ENCODE results near the gene FKBP10.
A peak's percentile ranks its signal among the peaks of the same experiment; 100 is the strongest.

The FKBP10 gene

DNA sequence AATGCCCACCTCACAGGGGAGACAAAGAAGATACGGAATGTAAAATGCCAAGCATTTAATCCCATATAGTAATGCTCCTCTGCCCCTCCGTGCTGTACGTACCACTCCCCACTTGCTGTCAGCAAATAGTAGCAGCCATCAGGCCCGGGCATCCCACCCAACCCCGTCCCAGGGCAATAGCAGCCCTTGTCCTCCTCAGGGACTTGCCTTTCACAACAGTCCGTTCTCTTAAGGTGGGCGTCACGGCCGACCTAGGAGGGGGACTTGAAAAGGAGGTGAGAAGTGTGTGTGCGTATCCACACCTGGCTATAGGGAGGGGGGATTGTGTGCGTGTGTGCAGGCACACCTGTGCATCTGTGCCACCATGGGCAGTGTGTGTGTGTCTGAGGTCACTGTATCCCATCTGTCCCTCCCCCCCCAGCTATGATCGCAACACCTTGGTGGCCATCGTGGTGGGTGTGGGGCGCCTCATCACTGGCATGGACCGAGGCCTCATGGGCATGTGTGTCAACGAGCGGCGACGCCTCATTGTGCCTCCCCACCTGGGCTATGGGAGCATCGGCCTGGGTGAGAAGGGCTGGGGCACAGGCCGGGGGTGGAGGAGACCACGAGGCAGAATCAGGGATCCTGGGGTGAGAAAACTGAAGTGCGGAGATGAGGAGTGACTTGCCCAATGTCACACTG is 4.0 kb downstream of the FKBP10 start:
- Histone ChIP-seq H4K8ac (ENCODE audit: low read length) (no peak overlapping the region), H2BK15ac (ENCODE audit: low read depth, poor library complexity, severe bottlenecking) (no peak overlapping the region), H2BK5ac (ENCODE audit: low read depth, low read length, poor library complexity, severe bottlenecking) (no peak overlapping the region), H2BK12ac (ENCODE audit: low read length in 2 of 2) (no peak overlapping the region), H3K4me1 (ENCODE audit: control insufficient read depth, insufficient read depth, low read depth, low read length) (peaks cover 28% of the 10 kb centered on the region), H4K91ac (ENCODE audit: low read length) (no peak overlapping the region), H2BK120ac (ENCODE audit: low read depth, low read length) (no peak overlapping the region), H3K36me3 (ENCODE audit: control insufficient read depth in 1 of 2, insufficient read depth in 2 of 2, low read depth in 1 of 2, low read length in 2 of 2) (peaks cover 39 to 49% of the 10 kb centered on the region in 2 experiments), H3K27me3 (ENCODE audit: control insufficient read depth in 1 of 2, insufficient read depth in 1 of 2, low read length in 2 of 2) (no peaks in the 10 kb centered on the region), H3K18ac (ENCODE audit: low read depth in 1 of 2, low read length in 2 of 2) (no peak overlapping the region), H3K9ac (ENCODE audit: low read length) (no peak overlapping the region), H3K4ac (ENCODE audit: low read depth in 1 of 2, low read length in 2 of 2) (no peak overlapping the region), H3K27ac (ENCODE audit: low read length, poor library complexity, severe bottlenecking) (no peak overlapping the region), H3K79me1 (replicated peaks; ENCODE audit: low read length, poor library complexity, severe bottlenecking) (peaks cover 28% of the 10 kb centered on the region), H3K4me3 (ENCODE audit: insufficient read depth in 1 of 2, low read depth in 1 of 2, low read length in 2 of 2) (no peak overlapping the region), H3K4me2 (ENCODE audit: low read length, poor library complexity, severe bottlenecking) (no peak overlapping the region), H3K23ac (ENCODE audit: low read length in 2 of 2) (no peak overlapping the region), H2AK5ac (ENCODE audit: low read length, severe bottlenecking) (no peak overlapping the region), H3K9me3 (ENCODE audit: control insufficient read depth, low read length) (no peaks in the 10 kb centered on the region), H3K14ac (ENCODE audit: low read length in 2 of 2) (no peak overlapping the region), H2AFZ (ENCODE audit: low read depth, low read length) (no peak overlapping the region)
- DNase-seq, result no peak
- 97% methylated on average over 22 of the region's 23 CpGs for WGBS

DNA sequence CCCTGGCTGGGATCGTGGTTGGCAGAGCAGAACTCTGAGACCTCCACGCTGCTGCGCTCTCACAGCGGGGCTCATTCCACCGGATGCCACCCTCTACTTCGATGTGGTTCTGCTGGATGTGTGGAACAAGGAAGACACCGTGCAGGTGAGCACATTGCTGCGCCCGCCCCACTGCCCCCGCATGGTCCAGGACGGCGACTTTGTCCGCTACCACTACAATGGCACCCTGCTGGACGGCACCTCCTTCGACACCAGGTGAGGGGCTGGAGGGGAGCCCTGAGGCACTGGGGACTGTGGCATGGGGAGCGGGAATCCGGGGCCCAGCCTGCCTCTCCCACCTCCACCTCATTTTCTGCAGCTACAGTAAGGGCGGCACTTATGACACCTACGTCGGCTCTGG is 5.2 kb downstream of the FKBP10 start:
- DNase-seq, result no peak
- Histone ChIP-seq H3K9ac (ENCODE audit: low read length) (no peak overlapping the region), H3K14ac (ENCODE audit: low read length in 2 of 2) (no peak overlapping the region), H3K4ac (ENCODE audit: low read depth in 1 of 2, low read length in 2 of 2) (no peak overlapping the region), H3K4me1 (ENCODE audit: control insufficient read depth, insufficient read depth, low read depth, low read length) (peaks cover 23% of the 10 kb centered on the region), H3K4me3 (ENCODE audit: insufficient read depth in 1 of 2, low read depth in 1 of 2, low read length in 2 of 2) (no peak overlapping the region), H3K36me3 (ENCODE audit: control insufficient read depth in 1 of 2, insufficient read depth in 2 of 2, low read depth in 1 of 2, low read length in 2 of 2) (peaks cover 47 to 59% of the 10 kb centered on the region in 2 experiments), H2BK120ac (ENCODE audit: low read depth, low read length) (no peak overlapping the region), H4K8ac (ENCODE audit: low read length) (no peak overlapping the region), H3K27ac (ENCODE audit: low read length, poor library complexity, severe bottlenecking) (no peak overlapping the region), H4K91ac (ENCODE audit: low read length) (no peak overlapping the region), H2BK12ac (ENCODE audit: low read length in 2 of 2) (no peak overlapping the region), H3K23ac (ENCODE audit: low read length in 2 of 2) (no peak overlapping the region), H3K79me1 (replicated peaks; ENCODE audit: low read length, poor library complexity, severe bottlenecking) (peaks cover 28% of the 10 kb centered on the region), H2BK5ac (ENCODE audit: low read depth, low read length, poor library complexity, severe bottlenecking) (no peak overlapping the region), H3K4me2 (ENCODE audit: low read length, poor library complexity, severe bottlenecking) (no peak overlapping the region), H2AFZ (ENCODE audit: low read depth, low read length) (no peak overlapping the region), H3K18ac (ENCODE audit: low read depth in 1 of 2, low read length in 2 of 2) (no peak overlapping the region), H2BK15ac (ENCODE audit: low read depth, poor library complexity, severe bottlenecking) (no peak overlapping the region), H3K9me3 (ENCODE audit: control insufficient read depth, low read length) (no peaks in the 10 kb centered on the region), H3K27me3 (ENCODE audit: control insufficient read depth in 1 of 2, insufficient read depth in 1 of 2, low read length in 2 of 2) (no peaks in the 10 kb centered on the region), H2AK5ac (ENCODE audit: low read length, severe bottlenecking) (no peak overlapping the region)
- 96% methylated on average over 20 of the region's 20 CpGs for WGBS

DNA sequence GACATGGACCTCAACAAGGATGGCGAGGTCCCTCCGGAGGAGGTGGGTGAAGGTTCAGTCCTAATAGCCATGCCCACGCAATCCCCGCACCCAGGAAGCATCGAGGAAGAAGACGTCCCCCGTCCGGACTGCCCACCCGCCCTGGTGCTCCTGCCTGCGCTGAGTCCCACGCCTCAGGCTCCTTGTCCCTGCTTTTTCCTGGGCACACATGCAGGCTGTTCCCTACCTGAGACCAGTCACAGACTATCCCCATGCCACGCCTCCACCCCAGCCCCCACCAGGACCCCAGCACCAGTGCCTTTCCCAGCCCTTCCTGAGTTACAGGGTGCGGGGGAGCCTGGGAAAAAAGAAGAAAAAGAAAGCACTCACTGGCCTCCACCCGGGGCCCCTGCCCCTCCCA is 9.0 kb downstream of the FKBP10 start:
- Histone ChIP-seq H3K4me1 (ENCODE audit: control insufficient read depth, insufficient read depth, low read depth, low read length) (peaks cover 12% of the 10 kb centered on the region), H3K27me3 (ENCODE audit: control insufficient read depth in 1 of 2, insufficient read depth in 1 of 2, low read length in 2 of 2) (no peaks in the 10 kb centered on the region)
- 97% methylated on average over 14 of the region's 14 CpGs for WGBS

DNA sequence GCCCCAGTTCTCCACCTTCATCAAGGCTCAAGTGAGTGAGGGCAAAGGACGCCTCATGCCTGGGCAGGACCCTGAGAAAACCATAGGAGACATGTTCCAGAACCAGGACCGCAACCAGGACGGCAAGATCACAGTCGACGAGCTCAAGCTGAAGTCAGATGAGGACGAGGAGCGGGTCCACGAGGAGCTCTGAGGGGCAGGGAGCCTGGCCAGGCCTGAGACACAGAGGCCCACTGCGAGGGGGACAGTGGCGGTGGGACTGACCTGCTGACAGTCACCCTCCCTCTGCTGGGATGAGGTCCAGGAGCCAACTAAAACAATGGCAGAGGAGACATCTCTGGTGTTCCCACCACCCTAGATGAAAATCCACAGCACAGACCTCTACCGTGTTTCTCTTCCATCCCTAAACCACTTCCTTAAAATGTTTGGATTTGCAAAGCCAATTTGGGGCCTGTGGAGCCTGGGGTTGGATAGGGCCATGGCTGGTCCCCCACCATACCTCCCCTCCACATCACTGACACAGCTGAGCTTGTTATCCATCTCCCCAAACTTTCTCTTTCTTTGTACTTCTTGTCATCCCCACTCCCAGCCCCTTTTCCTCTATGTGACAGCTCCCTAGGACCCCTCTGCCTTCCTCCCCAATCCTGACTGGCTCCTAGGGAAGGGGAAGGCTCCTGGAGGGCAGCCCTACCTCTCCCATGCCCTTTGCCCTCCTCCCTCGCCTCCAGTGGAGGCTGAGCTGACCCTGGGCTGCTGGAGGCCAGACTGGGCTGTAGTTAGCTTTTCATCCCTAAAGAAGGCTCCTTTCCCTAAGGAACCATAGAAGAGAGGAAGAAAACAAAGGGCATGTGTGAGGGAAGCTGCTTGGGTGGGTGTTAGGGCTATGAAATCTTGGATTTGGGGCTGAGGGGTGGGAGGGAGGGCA is 9.7 kb downstream of the FKBP10 start:
- no peak overlapping the region for H2BK120ac ChIP-seq (ENCODE audit: low read depth, low read length)
- no peaks in the 10 kb centered on the region for H3K27me3 ChIP-seq (ENCODE audit: control insufficient read depth in 1 of 2, insufficient read depth in 1 of 2, low read length in 2 of 2)
- H4K8ac ChIP-seq (ENCODE audit: low read length), result peak overlapping the region; percentile 22
- H3K18ac ChIP-seq (ENCODE audit: low read depth in 1 of 2, low read length in 2 of 2), result no peak overlapping the region
- 96% methylated on average over 11 of the region's 12 CpGs for WGBS
- H3K36me3 ChIP-seq (ENCODE audit: control insufficient read depth in 1 of 2, insufficient read depth in 2 of 2, low read depth in 1 of 2, low read length in 2 of 2), result peaks cover 48 to 78% of the 10 kb centered on the region in 2 experiments
- H3K9ac ChIP-seq (ENCODE audit: low read length), result no peak overlapping the region
- H2AK5ac ChIP-seq (ENCODE audit: low read length, severe bottlenecking), result no peak overlapping the region
- no peak overlapping the region for H3K14ac ChIP-seq (ENCODE audit: low read length in 2 of 2)
- H3K9me3 ChIP-seq (ENCODE audit: control insufficient read depth, low read length), result no peaks in the 10 kb centered on the region
- no peak overlapping the region for H3K4me3 ChIP-seq (ENCODE audit: insufficient read depth in 1 of 2, low read depth in 1 of 2, low read length in 2 of 2)
- H3K23ac ChIP-seq (ENCODE audit: low read length in 2 of 2), result no peak overlapping the region
- H2BK5ac ChIP-seq (ENCODE audit: low read depth, low read length, poor library complexity, severe bottlenecking), result no peak overlapping the region
- no peak for DNase-seq
- H2BK15ac ChIP-seq (ENCODE audit: low read depth, poor library complexity, severe bottlenecking), result no peak overlapping the region
- no peak overlapping the region for H4K91ac ChIP-seq (ENCODE audit: low read length)
- no peak overlapping the region for H2AFZ ChIP-seq (ENCODE audit: low read depth, low read length)
- H3K4ac ChIP-seq (ENCODE audit: low read depth in 1 of 2, low read length in 2 of 2), result no peak overlapping the region
- H3K4me2 ChIP-seq (ENCODE audit: low read length, poor library complexity, severe bottlenecking), result no peak overlapping the region
- H2BK12ac ChIP-seq (ENCODE audit: low read length in 2 of 2), result no peak overlapping the region
- H3K79me1 ChIP-seq (replicated peaks; ENCODE audit: low read length, poor library complexity, severe bottlenecking), result peaks cover 22% of the 10 kb centered on the region
- no peak overlapping the region for H3K27ac ChIP-seq (ENCODE audit: low read length, poor library complexity, severe bottlenecking)
- peaks cover 8% of the 10 kb centered on the region for H3K4me1 ChIP-seq (ENCODE audit: control insufficient read depth, insufficient read depth, low read depth, low read length)

More for the DNA sequence above, 9.0 kb downstream of the FKBP10 start:
- H3K9me3 ChIP-seq (ENCODE audit: control insufficient read depth, low read length), result no peaks in the 10 kb centered on the region
- no peak overlapping the region for H4K8ac ChIP-seq (ENCODE audit: low read length)
- H2AFZ ChIP-seq (ENCODE audit: low read depth, low read length), result no peak overlapping the region
- no peak overlapping the region for H4K91ac ChIP-seq (ENCODE audit: low read length)
- H2BK12ac ChIP-seq (ENCODE audit: low read length in 2 of 2), result no peak overlapping the region
- peaks cover 27% of the 10 kb centered on the region for H3K79me1 ChIP-seq (replicated peaks; ENCODE audit: low read length, poor library complexity, severe bottlenecking)
- H3K9ac ChIP-seq (ENCODE audit: low read length), result no peak overlapping the region
- no peak overlapping the region for H2BK15ac ChIP-seq (ENCODE audit: low read depth, poor library complexity, severe bottlenecking)
- H2BK5ac ChIP-seq (ENCODE audit: low read depth, low read length, poor library complexity, severe bottlenecking), result no peak overlapping the region
- H2AK5ac ChIP-seq (ENCODE audit: low read length, severe bottlenecking), result no peak overlapping the region
- peaks cover 51 to 80% of the 10 kb centered on the region in 2 experiments for H3K36me3 ChIP-seq (ENCODE audit: control insufficient read depth in 1 of 2, insufficient read depth in 2 of 2, low read depth in 1 of 2, low read length in 2 of 2)
- DNase-seq, result no peak
- H3K23ac ChIP-seq (ENCODE audit: low read length in 2 of 2), result no peak overlapping the region
- H3K4me2 ChIP-seq (ENCODE audit: low read length, poor library complexity, severe bottlenecking), result no peak overlapping the region
- no peak overlapping the region for H3K14ac ChIP-seq (ENCODE audit: low read length in 2 of 2)
- no peak overlapping the region for H3K4me3 ChIP-seq (ENCODE audit: insufficient read depth in 1 of 2, low read depth in 1 of 2, low read length in 2 of 2)
- no peak overlapping the region for H3K18ac ChIP-seq (ENCODE audit: low read depth in 1 of 2, low read length in 2 of 2)
- no peak overlapping the region for H3K4ac ChIP-seq (ENCODE audit: low read depth in 1 of 2, low read length in 2 of 2)
- no peak overlapping the region for H3K27ac ChIP-seq (ENCODE audit: low read length, poor library complexity, severe bottlenecking)
- no peak overlapping the region for H2BK120ac ChIP-seq (ENCODE audit: low read depth, low read length)
